Epithelial cell of esophagus (primary cell): ENCODE measurements around the gene SLX4.

Experiments used
- DNase-seq: peaks from one replicate; pipeline ENCODE4 v3.0.0; 2010; ENCODE audit warnings: low read depth
- H3K4me3 ChIP-seq: 2 replicates; pipeline ENCODE4 v1.5.1; 2011; ENCODE audit warnings: mild to moderate bottlenecking, low read length, control low read depth
- CTCF ChIP-seq: IDR thresholded peaks from 2 replicates; pipeline ENCODE4 v1.5.1; 2011; ENCODE audit warnings: low read depth, mild to moderate bottlenecking, low read length, control low read depth, inconsistent platforms; ENCODE audit not compliant: insufficient read depth; ENCODE audit errors: missing control alignments

Gene SLX4

DNA sequence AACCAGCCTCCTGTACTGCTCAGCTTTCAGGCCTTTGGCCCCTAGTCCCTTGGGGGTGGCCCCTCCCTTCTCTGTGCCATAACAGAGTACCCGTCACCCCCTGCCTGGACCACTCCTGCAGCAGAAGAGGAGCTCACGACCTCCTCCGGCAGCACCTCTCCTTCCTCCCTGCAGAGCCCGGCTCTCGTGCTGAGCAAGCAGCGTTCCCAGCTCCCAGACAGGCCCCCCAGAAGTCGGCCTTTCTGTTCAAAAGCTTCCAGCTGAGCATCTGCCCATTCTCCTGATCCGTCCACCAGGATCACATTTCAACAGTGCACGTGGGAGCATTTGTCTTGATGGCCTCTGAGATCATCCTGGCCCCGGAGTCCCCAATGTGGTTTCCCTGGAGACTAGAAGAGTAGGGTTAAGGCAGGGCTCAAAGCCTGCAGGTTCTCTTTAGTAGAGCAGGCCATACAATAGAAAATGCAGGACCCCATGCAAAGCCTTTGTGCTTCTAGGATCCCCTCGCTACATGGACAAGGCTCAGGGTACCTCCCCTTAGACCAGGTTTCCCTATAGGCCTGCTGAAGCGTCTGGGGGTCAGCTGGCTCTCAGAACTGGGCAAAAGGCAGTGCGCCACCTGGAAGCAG is 69.8 kb downstream of the SLX4 start:
- H3K4me3 ChIP-seq = no peak overlapping the region
- TF ChIP-seq CTCF = no peak
- DNase-seq = no peak

- TF ChIP-seq CTCF = no peak
- no peak for DNase-seq
- H3K4me3 ChIP-seq = no peak overlapping the region
Observed at GRCh38 chr16:3538222-3538621, 73.2 kb downstream of the SLX4 start.

DNA sequence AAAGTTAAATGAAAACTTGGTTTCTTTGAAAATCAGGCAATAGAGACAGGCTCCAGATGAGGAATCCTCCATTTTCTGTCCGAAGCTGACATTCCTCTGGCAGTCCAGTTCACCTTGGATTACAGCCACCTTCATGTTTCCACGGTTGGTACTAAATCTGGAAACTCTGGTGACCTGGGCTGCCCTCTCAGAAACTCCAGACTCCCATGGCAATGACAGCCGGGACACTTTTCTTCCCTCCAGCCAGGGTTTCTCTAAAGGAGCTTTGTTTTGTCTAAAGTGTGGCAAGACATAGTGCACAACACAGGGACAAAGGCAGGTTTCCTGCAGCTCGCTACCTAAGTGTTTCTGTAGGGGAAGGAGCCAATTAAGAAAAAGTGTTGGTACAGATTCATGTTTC is 74.6 kb downstream of the SLX4 start:
- no peak for DNase-seq
- TF ChIP-seq CTCF = no peak
- H3K4me3 ChIP-seq = no peak overlapping the region

DNA sequence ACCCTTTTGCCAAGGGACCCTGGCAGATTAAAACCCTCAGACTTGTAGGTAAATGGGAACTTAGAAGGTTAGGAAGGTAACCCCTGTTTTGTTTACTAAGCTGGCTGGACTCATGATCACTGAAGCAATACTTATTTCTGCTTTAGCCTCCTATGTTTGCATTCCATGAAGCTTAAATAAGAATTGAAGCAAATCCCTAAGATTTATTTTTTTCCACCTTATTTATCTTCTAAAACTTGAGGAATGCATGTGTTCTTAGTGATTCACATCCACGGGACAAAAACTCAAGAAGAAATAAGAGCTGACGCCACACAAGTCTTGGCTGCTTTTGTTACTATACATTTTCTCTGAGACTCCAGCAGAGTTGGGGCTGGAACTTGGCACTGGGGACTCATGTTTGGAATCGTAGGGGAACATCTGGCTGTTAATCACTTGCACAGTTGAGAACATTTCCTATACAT is 75.1 kb downstream of the SLX4 start:
- H3K4me3 ChIP-seq = no peak overlapping the region
- no peak for TF ChIP-seq CTCF
- no peak for DNase-seq

GRCh38 chr16:3534126-3534525 is 77.3 kb downstream of the SLX4 start:
- H3K4me3 ChIP-seq = no peak overlapping the region
- no peak for TF ChIP-seq CTCF
- no peak for DNase-seq

- no peak for TF ChIP-seq CTCF
- no peak for DNase-seq
- no peak overlapping the region for H3K4me3 ChIP-seq
Observed at GRCh38 chr16:3532741-3533140, 78.7 kb downstream of the SLX4 start.
